A673 (cell line): Measurements from ENCODE around the gene GALNT2. TPM values are rescaled to one million over a fixed set of nuclear protein-coding genes. Genes with fewer than 3 reads are reported as not detected.

Experiments used
- BruUV-seq: library from RNA; stranded (reverse); fragments of 400-500 nt; replicated peaks from 2 replicates; lab custom pipeline; 2021; lab: Mats Ljungman, UMichigan
- CTCF ChIA-PET: fragments of 300-600 bp; sonication (Branson Sonifier 250); formaldehyde crosslinking; loops from one replicate; lab custom pipeline; 2022; ENCODE audit warnings: antibody characterized with exemption; lab: Charles Lee
- POLR2A ChIA-PET: fragments of 300-600 bp; sonication (Branson Sonifier 250); formaldehyde crosslinking; loops from one replicate; lab custom pipeline; 2022; ENCODE audit warnings: antibody characterized with exemption; ENCODE audit not compliant: low non-redundant PET; lab: Charles Lee
- DNase-seq: peaks from one replicate; pipeline ENCODE4 v3.0.0-alpha.2; 2015; ENCODE audit warnings: low spot score
- H3K27ac ChIP-seq: fragments of 200-600 bp; sonication (generic); 2 replicates; pipeline ENCODE4 v1.5.1; 2016; ENCODE audit warnings: mixed run types, low read depth, mild to moderate bottlenecking, mixed read lengths, antibody characterized with exemption, low read length; ENCODE audit not compliant: poor library complexity, severe bottlenecking
- H3K27me3 ChIP-seq: fragments of 200-600 bp; sonication (generic); replicated peaks from 2 replicates; pipeline ENCODE4 v1.6.1; 2017; ENCODE audit warnings: mixed run types, low read depth, mild to moderate bottlenecking, mixed read lengths, antibody characterized with exemption, low read length; ENCODE audit not compliant: insufficient read depth, poor library complexity
- H3K36me3 ChIP-seq: fragments of 200-600 bp; sonication (generic); 2 replicates; pipeline ENCODE4 v1.6.1; 2016; ENCODE audit warnings: mixed run types, mild to moderate bottlenecking, mixed read lengths, antibody characterized with exemption, low read length; ENCODE audit not compliant: insufficient read depth, poor library complexity, severe bottlenecking
- H3K4me1 ChIP-seq: fragments of 200-600 bp; sonication (generic); 2 replicates; pipeline ENCODE4 v1.6.1; 2017; ENCODE audit warnings: mixed run types, mild to moderate bottlenecking, mixed read lengths, antibody characterized with exemption, low read length; ENCODE audit not compliant: insufficient read depth, poor library complexity, severe bottlenecking
- H3K4me3 ChIP-seq: fragments of 200-600 bp; sonication (generic); 2 replicates; pipeline ENCODE4 v1.5.1; 2016; ENCODE audit warnings: low read depth, mixed run types, mild to moderate bottlenecking, mixed read lengths, low read length; ENCODE audit not compliant: poor library complexity, severe bottlenecking
- H3K9me3 ChIP-seq: fragments of 200-600 bp; sonication (generic); 2 replicates; pipeline ENCODE4 v1.6.1; 2016; ENCODE audit warnings: mixed run types, low read depth, mild to moderate bottlenecking, mixed read lengths, antibody characterized with exemption, low read length; ENCODE audit not compliant: poor library complexity, severe bottlenecking
- EZH2 ChIP-seq: fragments of 200-600 bp; sonication (generic); IDR thresholded peaks from 2 replicates; pipeline ENCODE4 v1.6.1; 2017; ENCODE audit warnings: borderline replicate concordance, low read depth, mild to moderate bottlenecking, mixed read lengths, antibody characterized with exemption, low read length; ENCODE audit not compliant: poor library complexity, severe bottlenecking
- intact Hi-C: fragments of 100-400 bp; cut with micrococcal nuclease; formaldehyde crosslinking; loops from one replicate; pipeline ENCODE4 v1.10.0; 2022; ENCODE audit not compliant: unreplicated experiment
- total RNA-seq: library from RNA; stranded (reverse); gene quantifications from 2 replicates; pipeline ENCODE4 v1.2.3, GENCODE V29; 2021
- TF ChIP-seq, protein P1 (sequence below): fragments of 300-800, 200-600 bp; sonication (generic); conservative IDR thresholded peaks from 2 replicates; pipeline ENCODE4 v1.5.1; 2017; ENCODE audit warnings: low read depth, mild to moderate bottlenecking, antibody characterized with exemption, low read length, moderate library complexity, mixed read lengths

GALNT2 gene
- total RNA-seq, 1 experiment from 2014 or later = 94.6 TPM

DNA sequence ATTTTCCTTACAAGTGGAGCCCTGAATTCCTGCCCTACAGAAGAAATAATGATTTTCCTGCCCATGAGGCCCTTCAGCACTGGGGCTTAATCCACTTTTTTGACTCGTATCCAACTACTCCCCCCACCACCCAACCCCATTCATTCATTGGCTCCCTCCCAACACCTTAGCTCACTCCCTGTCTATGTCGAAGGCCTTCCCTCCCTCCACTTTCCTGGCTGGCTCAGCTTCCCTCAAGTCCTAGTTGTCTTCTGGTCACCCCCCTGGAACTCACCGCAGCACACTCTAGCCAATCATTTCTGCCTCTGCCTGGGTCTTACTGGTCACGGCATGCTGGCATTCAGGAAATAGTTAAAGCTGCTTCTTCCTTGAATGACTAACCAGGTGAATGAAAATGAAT is 240.2 kb downstream of the GALNT2 start:
- peaks cover 24% of the 10 kb centered on the region for H3K4me1 ChIP-seq
- no peaks in the 10 kb centered on the region for H3K36me3 ChIP-seq
- CTCF ChIA-PET = interaction anchor here (0.6 kb wide), 1 partner anchor 1052 kb away, joined by 3 read pairs; no protein-coding TSS in a partner anchor
- H3K27me3 ChIP-seq = no peaks in the 10 kb centered on the region
- intact Hi-C loops = loop anchor here (5.0 kb wide), 2 partner anchors 800 to 1635 kb away; partner anchors contain the start of gene NUP133
- H3K4me3 ChIP-seq = no peak overlapping the region
- no peaks in the 10 kb centered on the region for H3K9me3 ChIP-seq
- no TSS peak for BruUV-seq
- POLR2A ChIA-PET = no interaction called here
- H3K27ac ChIP-seq = no peak overlapping the region
- DNase-seq = peak; percentile 87
- TF ChIP-seq, protein P1, sequence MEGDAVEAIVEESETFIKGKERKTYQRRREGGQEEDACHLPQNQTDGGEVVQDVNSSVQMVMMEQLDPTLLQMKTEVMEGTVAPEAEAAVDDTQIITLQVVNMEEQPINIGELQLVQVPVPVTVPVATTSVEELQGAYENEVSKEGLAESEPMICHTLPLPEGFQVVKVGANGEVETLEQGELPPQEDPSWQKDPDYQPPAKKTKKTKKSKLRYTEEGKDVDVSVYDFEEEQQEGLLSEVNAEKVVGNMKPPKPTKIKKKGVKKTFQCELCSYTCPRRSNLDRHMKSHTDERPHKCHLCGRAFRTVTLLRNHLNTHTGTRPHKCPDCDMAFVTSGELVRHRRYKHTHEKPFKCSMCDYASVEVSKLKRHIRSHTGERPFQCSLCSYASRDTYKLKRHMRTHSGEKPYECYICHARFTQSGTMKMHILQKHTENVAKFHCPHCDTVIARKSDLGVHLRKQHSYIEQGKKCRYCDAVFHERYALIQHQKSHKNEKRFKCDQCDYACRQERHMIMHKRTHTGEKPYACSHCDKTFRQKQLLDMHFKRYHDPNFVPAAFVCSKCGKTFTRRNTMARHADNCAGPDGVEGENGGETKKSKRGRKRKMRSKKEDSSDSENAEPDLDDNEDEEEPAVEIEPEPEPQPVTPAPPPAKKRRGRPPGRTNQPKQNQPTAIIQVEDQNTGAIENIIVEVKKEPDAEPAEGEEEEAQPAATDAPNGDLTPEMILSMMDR = no peak

- DNase-seq = no peak
- CTCF ChIA-PET = no interaction called here
- intact Hi-C loops = loop anchor here (5.0 kb wide), 2 partner anchors 801 to 1636 kb away; partner anchors contain the start of gene NUP133
- Histone ChIP-seq H3K4me3 (no peak overlapping the region), H3K36me3 (no peaks in the 10 kb centered on the region), H3K4me1 (peaks cover 24% of the 10 kb centered on the region), H3K9me3 (no peaks in the 10 kb centered on the region), H3K27ac (no peak overlapping the region), H3K27me3 (no peaks in the 10 kb centered on the region)
- POLR2A ChIA-PET = no interaction called here
- BruUV-seq = no TSS peak
- TF ChIP-seq, protein P1 = no peak
- no peak for TF ChIP-seq EZH2
These were observed 241.0 kb downstream of the GALNT2 start for GRCh38 chr1:230308039-230308438.

- Histone ChIP-seq H3K4me3 (no peak overlapping the region), H3K9me3 (no peaks in the 10 kb centered on the region), H3K36me3 (no peaks in the 10 kb centered on the region), H3K4me1 (peaks cover 16% of the 10 kb centered on the region), H3K27ac (no peak overlapping the region), H3K27me3 (no peaks in the 10 kb centered on the region)
- POLR2A ChIA-PET = no interaction called here
- no peak for TF ChIP-seq EZH2
- TF ChIP-seq, protein P1 = no peak
- no peak for DNase-seq
- intact Hi-C loops = loop anchor here (5.0 kb wide), 2 partner anchors 802 to 1637 kb away; partner anchors contain the start of gene NUP133
- CTCF ChIA-PET = interaction anchor here (0.6 kb wide), 1 partner anchor 646 kb away, joined by 4 read pairs; no protein-coding TSS in a partner anchor
- BruUV-seq = no TSS peak
These were observed 241.8 kb downstream of the GALNT2 start for GRCh38 chr1:230308821-230309220.
